Transverse colon (tissue), 4 donors: ENCODE results near the gene EID3. TPM values are rescaled to one million over a fixed set of nuclear protein-coding genes. Genes with fewer than 3 reads are reported as not detected.

ENCODE experiments used
- DNase-seq: peaks from one replicate; pipeline ENCODE4 v3.0.0-alpha.2; 2019
- H3K27ac ChIP-seq, 4 donors: fragments of 200-600 bp; sonication (generic); 2 replicates each; pipeline ENCODE4 v1.5.1; 2016 to 2018; ENCODE audit warnings: inconsistent platforms in 4 of 4
- H3K27me3 ChIP-seq: fragments of 200-600 bp; sonication (generic); 2 replicates; pipeline ENCODE4 v1.5.1; 2017; ENCODE audit warnings: inconsistent platforms
- H3K36me3 ChIP-seq, 4 donors: fragments of 200-600 bp; sonication (generic); 2 replicates each; pipeline ENCODE4 v1.5.1; 2017 to 2019; ENCODE audit warnings: inconsistent platforms in 4 of 4
- H3K4me1 ChIP-seq, 4 donors: fragments of 200-600 bp; sonication (generic); 2 replicates each; pipeline ENCODE4 v1.5.1; 2017 to 2020; ENCODE audit warnings: inconsistent platforms in 4 of 4
- H3K4me3 ChIP-seq, 4 donors: fragments of 200-600 bp; sonication (generic); 1 replicate in 1 of 4; 2 replicates in 3 of 4; pipeline versions ENCODE4 v1.5.1 to v1.6.1; 2017 to 2019; ENCODE audit warnings: inconsistent platforms in 4 of 4
- H3K9me3 ChIP-seq, 2 donors: fragments of 200-600 bp; sonication (generic); 2 replicates each; pipeline ENCODE4 v1.5.1; 2017 to 2019; ENCODE audit warnings: inconsistent platforms in 2 of 2
- EP300 ChIP-seq: sonication (generic); formaldehyde crosslinking; IDR thresholded peaks from one replicate; pipeline ENCODE4 v1.6.1; 2017; ENCODE audit warnings: antibody characterized with exemption, low read depth
- POLR2A ChIP-seq: fragments of 450-650 bp; IDR thresholded peaks from one replicate; pipeline ENCODE4 v1.6.1; 2016; ENCODE audit warnings: antibody characterized with exemption, mild to moderate bottlenecking, moderate library complexity
- POLR2AphosphoS5 ChIP-seq, 3 donors: sonication (generic); formaldehyde crosslinking; IDR thresholded peaks; one replicate each; pipeline ENCODE4 v1.6.1; 2016; ENCODE audit warnings: antibody characterized with exemption in 3 of 3
- WGBS, 2 donors: methylation state at CpG; one replicate each; pipeline ENCODE4 v1.1.5; 2018; ENCODE audit warnings: low coverage in 1 of 2; 5-methylcytosine and 5-hydroxymethylcytosine counted together
- in situ Hi-C, 4 donors: fragments of 200-750 bp; cut with MboI; loops; one replicate each; pipeline versions ENCODE4 v1.15.0 to v1.15.1; 2017; ENCODE audit warnings: low sequenced_read_pairs in 3 of 4, low pct_ligation_motif_present in 1 of 4, low pct_unique_long_range_greater_than_20kb in 1 of 4
- intact Hi-C: fragments of 100-400 bp; cut with DNase I; formaldehyde crosslinking; loops from one replicate; pipeline ENCODE4 v1.15.1; 2023; ENCODE audit warnings: low total_unique reads
- total RNA-seq, 4 donors: library from RNA; depleted of rRNA; stranded (reverse); fragments of >200 nt; gene quantifications; one replicate each; pipeline ENCODE4 v1.1.0, GENCODE V29; 2016
- TF ChIP-seq, protein P1 (sequence below), 5 experiments: fragments of 200-600 bp in 3 of 5; fragments of 450-650 bp in 2 of 5; sonication (generic) in 3 of 5; IDR thresholded peaks; 1 replicate in 2 of 5; 2 replicates in 3 of 5; pipeline ENCODE4 v1.5.1; 2016 to 2017; ENCODE audit warnings: antibody characterized with exemption in 5 of 5, inconsistent platforms in 3 of 5, mild to moderate bottlenecking in 2 of 5, moderate library complexity in 1 of 5

EID3 gene
- total RNA-seq, 4 donors from 2014 or later = 4.9 to 50.0 (median 14.3) TPM

DNA sequence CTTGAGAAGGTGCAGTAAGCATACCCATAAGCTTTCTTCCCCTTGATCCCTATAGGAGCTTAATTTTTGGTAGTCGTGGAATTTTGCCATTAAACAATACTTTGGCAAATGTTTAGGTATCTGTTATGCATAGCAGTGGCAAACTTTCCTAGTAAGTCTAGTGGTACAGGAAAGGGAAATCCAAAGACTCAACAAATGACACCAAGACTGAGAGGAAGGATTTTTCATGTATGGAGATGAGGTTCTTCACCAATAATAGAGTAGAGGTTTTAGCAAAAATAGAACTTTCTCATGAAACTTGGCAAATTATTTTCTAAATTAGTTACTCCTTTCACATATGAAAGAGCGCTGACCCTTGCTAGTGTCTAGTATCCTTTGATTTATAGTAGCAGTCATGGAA is 2.8 kb downstream of the EID3 start:
- no peak for DNase-seq
- in situ Hi-C loops (no loop called here), intact Hi-C loops (no loop called here)
- Histone ChIP-seq H3K9me3 (no peaks in the 10 kb centered on the region), H3K27me3 (no peaks in the 10 kb centered on the region), H3K4me1 (peaks cover 14 to 41% (median 31%) of the 10 kb centered on the region in 4 donors), H3K36me3 (peaks cover 0 to 6% (median under 1%) of the 10 kb centered on the region in 4 donors), H3K4me3 (no peak overlapping the region), H3K27ac (peak overlapping the region in 2 of 4 donors; percentile 3 to 9)
- 95 to 100% methylated on average over 2 of the region's 2 CpGs for WGBS, 2 donors
- no peak for TF ChIP-seq EP300
- TF ChIP-seq POLR2AphosphoS5 (IDR thresholded peaks at IDR 0.05) = no peak
- TF ChIP-seq, protein P1, sequence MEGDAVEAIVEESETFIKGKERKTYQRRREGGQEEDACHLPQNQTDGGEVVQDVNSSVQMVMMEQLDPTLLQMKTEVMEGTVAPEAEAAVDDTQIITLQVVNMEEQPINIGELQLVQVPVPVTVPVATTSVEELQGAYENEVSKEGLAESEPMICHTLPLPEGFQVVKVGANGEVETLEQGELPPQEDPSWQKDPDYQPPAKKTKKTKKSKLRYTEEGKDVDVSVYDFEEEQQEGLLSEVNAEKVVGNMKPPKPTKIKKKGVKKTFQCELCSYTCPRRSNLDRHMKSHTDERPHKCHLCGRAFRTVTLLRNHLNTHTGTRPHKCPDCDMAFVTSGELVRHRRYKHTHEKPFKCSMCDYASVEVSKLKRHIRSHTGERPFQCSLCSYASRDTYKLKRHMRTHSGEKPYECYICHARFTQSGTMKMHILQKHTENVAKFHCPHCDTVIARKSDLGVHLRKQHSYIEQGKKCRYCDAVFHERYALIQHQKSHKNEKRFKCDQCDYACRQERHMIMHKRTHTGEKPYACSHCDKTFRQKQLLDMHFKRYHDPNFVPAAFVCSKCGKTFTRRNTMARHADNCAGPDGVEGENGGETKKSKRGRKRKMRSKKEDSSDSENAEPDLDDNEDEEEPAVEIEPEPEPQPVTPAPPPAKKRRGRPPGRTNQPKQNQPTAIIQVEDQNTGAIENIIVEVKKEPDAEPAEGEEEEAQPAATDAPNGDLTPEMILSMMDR (IDR thresholded peaks at IDR 0.05) = no peak
- TF ChIP-seq POLR2A = no peak

DNA sequence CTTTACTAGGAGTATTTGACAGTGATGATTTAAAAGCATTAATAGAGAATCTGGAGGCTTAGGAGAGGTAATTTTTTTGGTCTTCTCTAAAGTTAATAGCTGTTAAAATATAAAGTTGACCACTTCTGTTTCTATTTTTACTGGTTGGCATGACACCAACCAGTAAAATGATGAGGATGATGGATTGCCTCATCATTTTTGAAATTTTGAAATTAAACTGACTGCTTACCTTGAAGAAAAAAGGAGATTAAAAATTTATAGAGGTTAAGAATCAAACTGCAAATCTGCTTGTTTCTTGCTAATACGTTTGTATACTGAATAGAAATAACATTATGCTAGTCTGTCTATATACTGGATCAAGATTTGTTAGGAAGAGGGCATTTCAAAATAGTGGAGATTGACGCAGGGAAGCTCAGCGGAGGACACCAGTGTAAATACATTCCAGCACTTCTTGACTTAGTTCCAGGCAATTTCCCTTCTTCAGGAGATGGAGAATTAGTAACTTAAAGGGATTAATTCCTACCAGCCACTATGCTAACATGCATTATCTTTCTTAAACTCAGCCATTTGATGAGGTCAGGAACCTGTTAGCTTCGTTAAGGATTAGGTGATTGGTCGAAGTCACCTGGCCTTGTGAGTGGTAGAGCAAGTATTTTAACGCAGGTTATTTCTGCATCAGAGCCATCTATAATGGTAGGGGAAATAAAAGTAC is 3.6 kb downstream of the EID3 start:
- H3K4me3 ChIP-seq = no peak overlapping the region
- intact Hi-C loops = no loop called here
- in situ Hi-C loops = no loop called here
- H3K9me3 ChIP-seq = no peaks in the 10 kb centered on the region
- no peak for DNase-seq
- peak overlapping the region in 3 of 4 donors; percentile 3 to 25 (median 9) for H3K27ac ChIP-seq
- TF ChIP-seq POLR2AphosphoS5 (IDR thresholded peaks at IDR 0.05) (no peak), POLR2A (no peak)
- TF ChIP-seq, protein P1 (IDR thresholded peaks at IDR 0.05) = no peak
- WGBS, 2 donors = 75 to 78% methylated on average over 6 of the region's 6 CpGs
- H3K36me3 ChIP-seq = peaks cover 0 to 13% (median 2%) of the 10 kb centered on the region in 4 donors
- H3K27me3 ChIP-seq = no peaks in the 10 kb centered on the region
- H3K4me1 ChIP-seq = peaks cover 14 to 41% (median 30%) of the 10 kb centered on the region in 4 donors

DNA sequence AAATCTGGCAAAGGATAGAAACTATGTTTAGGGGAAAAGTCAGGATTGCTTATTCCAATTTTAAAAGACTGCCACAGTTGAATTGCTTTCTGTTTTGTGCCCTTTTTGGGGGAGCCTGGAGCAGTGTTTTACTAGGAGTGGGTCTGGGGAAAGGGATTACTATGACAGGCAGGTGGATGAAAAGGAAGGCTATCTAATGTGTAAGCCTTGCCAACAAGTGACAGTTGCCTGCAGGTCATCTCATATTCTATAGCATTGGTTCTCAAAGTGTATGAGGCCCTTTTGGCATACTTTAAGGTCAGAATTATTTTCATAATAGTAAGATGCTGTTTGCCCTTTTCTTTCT is 4.1 kb downstream of the EID3 start:
- in situ Hi-C loops = no loop called here
- DNase-seq = no peak
- intact Hi-C loops = no loop called here
- H3K4me3 ChIP-seq = no peak overlapping the region
- H3K27me3 ChIP-seq = no peaks in the 10 kb centered on the region
- H3K4me1 ChIP-seq = peaks cover 14 to 41% (median 29%) of the 10 kb centered on the region in 4 donors
- H3K9me3 ChIP-seq = no peaks in the 10 kb centered on the region
- H3K36me3 ChIP-seq = peaks cover 0 to 18% (median 4%) of the 10 kb centered on the region in 4 donors
- H3K27ac ChIP-seq = peak overlapping the region in 1 of 4 donors; percentile 25
- TF ChIP-seq, protein P1 (IDR thresholded peaks at IDR 0.05) = no peak
- TF ChIP-seq POLR2AphosphoS5 (IDR thresholded peaks at IDR 0.05) (no peak), EP300 (no peak), POLR2A (no peak)

DNA sequence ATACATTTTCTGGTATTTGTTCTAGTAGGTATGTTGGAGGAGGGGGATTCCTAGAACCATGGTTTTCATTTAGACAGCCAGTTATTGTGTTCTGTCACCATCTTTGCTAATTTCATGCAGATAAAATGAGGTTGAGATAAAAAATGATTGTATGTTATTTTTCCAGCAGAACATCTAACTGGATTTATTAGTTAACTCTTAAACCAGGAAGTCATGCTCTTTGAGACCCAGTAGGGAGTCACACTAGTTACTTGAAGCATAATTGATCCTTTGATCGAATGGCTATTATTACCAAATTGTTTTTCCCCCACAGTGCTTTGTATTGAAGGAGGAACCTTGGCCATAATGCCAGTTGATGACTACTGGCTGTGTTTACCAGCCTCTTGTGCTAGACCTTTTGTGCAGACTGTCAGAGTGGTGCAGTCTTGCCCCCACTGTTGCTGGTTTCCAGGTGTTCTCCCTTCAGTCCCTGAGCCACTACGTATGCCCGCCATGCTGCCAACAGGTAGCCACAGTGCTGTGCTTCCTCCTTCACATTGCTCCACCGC is 6.0 kb downstream of the EID3 start:
- H3K36me3 ChIP-seq = peaks cover 0 to 35% (median 11%) of the 10 kb centered on the region in 4 donors
- TF ChIP-seq, protein P1 (IDR thresholded peaks at IDR 0.05) = no peak
- no peak for TF ChIP-seq POLR2A
- no peak for TF ChIP-seq POLR2AphosphoS5 (IDR thresholded peaks at IDR 0.05)
- no peak for TF ChIP-seq EP300
- no peak overlapping the region for H3K27ac ChIP-seq
- WGBS, 2 donors = 80 to 98% methylated on average over 1 to 4 of the region's 4 CpGs
- H3K4me1 ChIP-seq = peaks cover 0 to 24% (median 18%) of the 10 kb centered on the region in 4 donors
- no peak for DNase-seq
- H3K27me3 ChIP-seq = no peaks in the 10 kb centered on the region
- H3K4me3 ChIP-seq = no peak overlapping the region
- intact Hi-C loops = no loop called here
- no peaks in the 10 kb centered on the region for H3K9me3 ChIP-seq
- in situ Hi-C loops = no loop called here
